Mesodermal cell (in vitro differentiated cells): ENCODE measurements around the gene PRRX1. TPM values are rescaled to one million over a fixed set of nuclear protein-coding genes. Genes with fewer than 3 reads are reported as not detected.

Experiments used
- H3K27ac ChIP-seq: 2 replicates; pipeline ENCODE4 v1.7.0; 2013; ENCODE audit warnings: mild to moderate bottlenecking, low read depth, low read length, moderate library complexity; ENCODE audit not compliant: severe bottlenecking
- H3K36me3 ChIP-seq: 2 replicates; pipeline ENCODE4 v1.7.1; 2013; ENCODE audit warnings: mild to moderate bottlenecking, low read length, moderate library complexity; ENCODE audit not compliant: control insufficient read depth, insufficient read depth
- H3K4me1 ChIP-seq: one replicate; pipeline ENCODE4 v1.7.1; 2013; ENCODE audit warnings: mild to moderate bottlenecking, low read length; ENCODE audit not compliant: insufficient read depth, control insufficient read depth, poor library complexity, severe bottlenecking
- H3K4me3 ChIP-seq: 2 replicates; pipeline ENCODE4 v1.7.0; 2013; ENCODE audit warnings: low read length, control low read depth, mild to moderate bottlenecking; ENCODE audit not compliant: insufficient read depth, poor library complexity, severe bottlenecking; ENCODE audit errors: extremely low read depth
- H3K9me3 ChIP-seq: 2 replicates; pipeline ENCODE4 v1.7.1; 2013; ENCODE audit warnings: mild to moderate bottlenecking, low read length, moderate library complexity; ENCODE audit not compliant: control insufficient read depth
- WGBS, 2 experiments: methylation state at CpG; one replicate each; pipeline ENCODE4 v1.1.5; 2013; ENCODE audit warnings: missing lambda C conversion rate in 2 of 2; ENCODE audit not compliant: insufficient coverage in 2 of 2; 5-methylcytosine and 5-hydroxymethylcytosine counted together
- polyA plus RNA-seq, 2 experiments: library from polyadenylated mRNA; stranded (reverse); fragments of 50-300 nt; gene quantifications; one replicate each; pipeline ENCODE4 v1.2.3, GENCODE V29; 2013

PRRX1 gene
- polyA plus RNA-seq (2013, experiment 1 of 2), result 76.0 TPM
- polyA plus RNA-seq (2013, experiment 2 of 2), result 84.5 TPM

DNA sequence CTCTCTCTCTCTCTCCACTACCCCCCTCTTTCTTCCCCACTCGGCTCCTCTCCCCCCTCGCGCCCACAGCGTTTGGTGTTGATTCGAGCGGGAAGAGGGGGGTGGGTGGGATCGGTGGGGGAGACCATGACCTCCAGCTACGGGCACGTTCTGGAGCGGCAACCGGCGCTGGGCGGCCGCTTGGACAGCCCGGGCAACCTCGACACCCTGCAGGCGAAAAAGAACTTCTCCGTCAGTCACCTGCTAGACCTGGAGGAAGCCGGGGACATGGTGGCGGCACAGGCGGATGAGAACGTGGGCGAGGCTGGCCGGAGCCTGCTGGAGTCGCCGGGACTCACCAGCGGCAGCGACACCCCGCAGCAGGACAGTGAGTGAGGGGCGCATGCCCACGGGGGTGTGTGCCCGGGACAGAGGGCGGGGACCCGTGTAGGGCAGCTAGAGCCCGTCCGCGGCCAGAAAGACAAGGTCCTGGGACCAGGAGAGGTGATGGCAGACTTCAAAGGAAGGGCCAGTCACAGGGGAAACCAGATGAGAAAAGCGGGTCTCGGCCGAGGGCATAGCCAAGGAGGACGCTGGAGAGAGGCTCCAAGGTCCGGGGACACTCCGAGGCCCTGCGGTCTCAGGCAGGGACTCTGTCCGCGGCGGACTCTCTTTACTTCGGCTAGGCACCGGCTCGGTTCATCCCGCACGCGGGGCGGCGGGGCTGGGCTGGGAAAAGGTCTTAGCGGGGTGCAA is at the start of gene PRRX1:
Gene PRRX1 (plus strand): TSS at position 39 of the 735 bp plus-strand sequence. CDS start 88 bp downstream, at position 127.
- peaks cover 22% of the 10 kb centered on the region for H3K4me1 ChIP-seq
- no peaks in the 10 kb centered on the region for H3K9me3 ChIP-seq
- 0 to 1% methylated on average over 35 to 49 of the region's 56 CpGs for WGBS, 2 experiments
- H3K36me3 ChIP-seq, result no peaks in the 10 kb centered on the region
- peak within 1 kb of the TSS; percentile 54 for H3K4me3 ChIP-seq
- H3K27ac ChIP-seq, result peak within 1 kb of the TSS; percentile 85

DNA sequence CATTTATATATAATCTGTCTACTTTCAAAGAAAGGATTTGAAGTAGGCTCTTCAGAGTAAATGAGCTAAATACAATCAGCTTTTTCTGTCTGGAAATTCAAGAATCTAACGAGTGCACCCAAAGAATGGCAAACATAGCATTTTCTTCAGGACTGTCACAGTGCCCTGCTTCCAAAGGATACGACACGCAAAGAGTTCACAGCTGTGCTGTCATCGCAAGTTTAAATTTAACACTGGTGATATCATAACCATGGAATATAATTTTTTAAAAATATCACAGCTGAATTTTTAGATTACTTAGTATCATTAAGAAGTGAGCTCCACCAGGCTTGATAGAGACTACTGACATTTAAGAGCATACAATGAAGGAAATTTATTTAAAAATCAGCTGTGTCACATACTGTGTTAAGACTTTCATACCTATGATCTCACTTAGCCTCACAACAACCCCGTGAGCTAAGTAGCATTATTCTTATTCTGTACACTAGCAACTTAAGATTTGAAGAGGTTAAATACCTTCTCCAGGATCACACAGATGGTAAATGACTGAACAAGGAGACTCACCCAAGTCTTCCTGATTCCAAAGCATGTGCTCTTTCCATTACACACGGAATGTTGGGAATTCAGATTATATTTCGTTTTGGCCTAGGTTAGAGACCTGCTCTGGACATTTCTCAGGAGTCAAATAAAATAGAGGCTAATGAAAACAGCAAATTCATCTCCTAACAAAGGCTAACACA is 46.2 kb upstream of the PRRX1 start:
- H3K4me3 ChIP-seq, result no peak overlapping the region
- 86 to 100% methylated on average over 1 to 4 of the region's 7 CpGs for WGBS, 2 experiments
- no peak overlapping the region for H3K27ac ChIP-seq
- H3K36me3 ChIP-seq, result no peaks in the 10 kb centered on the region
- no peaks in the 10 kb centered on the region for H3K4me1 ChIP-seq
- H3K9me3 ChIP-seq, result no peaks in the 10 kb centered on the region

DNA sequence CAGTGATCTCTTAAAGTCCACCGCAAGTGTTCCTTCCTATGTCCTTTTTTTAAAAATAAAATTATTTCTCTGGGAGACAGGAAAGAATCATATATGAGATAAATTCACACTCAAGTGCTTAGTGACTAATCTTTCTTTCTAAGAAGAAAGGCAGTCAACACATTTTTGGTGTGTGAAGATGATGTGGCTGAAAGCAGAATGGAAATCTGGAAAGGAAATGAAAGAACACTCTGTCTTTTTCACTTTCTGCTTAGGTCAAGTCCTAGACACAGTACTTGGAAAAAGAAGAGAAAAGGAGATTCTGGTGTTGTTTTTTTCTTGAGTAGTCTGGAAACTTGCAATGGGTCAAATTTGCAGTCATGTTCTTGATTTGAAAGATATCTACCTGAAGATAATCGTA is 45.5 kb upstream of the PRRX1 start:
- WGBS, 2 experiments, result no CpG with 5 or more reads among the region's 2 CpGs
- Histone ChIP-seq H3K4me3 (no peak overlapping the region), H3K9me3 (no peaks in the 10 kb centered on the region), H3K27ac (no peak overlapping the region), H3K4me1 (peaks cover 2% of the 10 kb centered on the region), H3K36me3 (no peaks in the 10 kb centered on the region)

GRCh38 chr1:170619241-170620028 is 44.5 kb upstream of the PRRX1 start:
- 91 to 100% methylated on average over 5 to 6 of the region's 7 CpGs for WGBS, 2 experiments
- Histone ChIP-seq H3K4me3 (no peak overlapping the region), H3K36me3 (no peaks in the 10 kb centered on the region), H3K4me1 (peaks cover 3% of the 10 kb centered on the region), H3K9me3 (no peaks in the 10 kb centered on the region), H3K27ac (no peak overlapping the region)

GRCh38 chr1:170620164-170620563 is 43.8 kb upstream of the PRRX1 start:
- H3K9me3 ChIP-seq, result no peaks in the 10 kb centered on the region
- no peak overlapping the region for H3K4me3 ChIP-seq
- peaks cover 3% of the 10 kb centered on the region for H3K4me1 ChIP-seq
- H3K27ac ChIP-seq, result no peak overlapping the region
- no peaks in the 10 kb centered on the region for H3K36me3 ChIP-seq

GRCh38 chr1:170623171-170623570 is 40.8 kb upstream of the PRRX1 start:
- Histone ChIP-seq H3K36me3 (no peaks in the 10 kb centered on the region), H3K9me3 (no peaks in the 10 kb centered on the region), H3K4me1 (peaks cover 3% of the 10 kb centered on the region), H3K27ac (no peak overlapping the region), H3K4me3 (no peak overlapping the region)
- WGBS, 2 experiments, result 75 to 86% methylated on average over 1 to 2 of the region's 2 CpGs

GRCh38 chr1:170624146-170624545 is 39.8 kb upstream of the PRRX1 start:
- peaks cover 3% of the 10 kb centered on the region for H3K4me1 ChIP-seq
- H3K36me3 ChIP-seq, result no peaks in the 10 kb centered on the region
- H3K4me3 ChIP-seq, result no peak overlapping the region
- 88 to 100% methylated on average over 2 of the region's 2 CpGs for WGBS, 2 experiments
- no peaks in the 10 kb centered on the region for H3K9me3 ChIP-seq
- no peak overlapping the region for H3K27ac ChIP-seq

DNA sequence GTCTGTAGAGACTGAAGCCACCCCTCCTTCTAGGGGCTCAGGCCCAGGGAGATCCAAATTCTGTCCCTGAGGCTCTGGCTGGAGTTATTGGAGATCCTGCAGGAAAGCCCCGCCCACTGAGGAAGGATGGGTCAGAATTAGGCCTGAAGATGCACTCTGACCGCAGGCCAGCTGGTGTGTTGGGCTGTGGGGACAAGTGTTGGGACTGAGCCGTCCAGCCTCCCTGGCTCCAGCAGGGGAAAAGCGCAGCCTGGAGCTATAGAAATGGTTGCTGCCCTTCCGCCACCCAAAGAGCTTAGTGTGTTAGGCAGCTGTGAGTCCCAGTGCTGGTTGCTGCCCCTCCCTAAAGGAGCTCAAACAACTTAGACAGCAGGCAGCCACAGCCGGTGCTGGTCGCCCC is 33.0 kb upstream of the PRRX1 start:
- peaks cover 10% of the 10 kb centered on the region for H3K4me1 ChIP-seq
- WGBS, 2 experiments, result 96 to 98% methylated on average over 4 to 6 of the region's 7 CpGs
- H3K4me3 ChIP-seq, result no peak overlapping the region

GRCh38 chr1:170634293-170634692 is 29.6 kb upstream of the PRRX1 start:
- no peaks in the 10 kb centered on the region for H3K9me3 ChIP-seq
- peaks cover 10% of the 10 kb centered on the region for H3K4me1 ChIP-seq
- no peak overlapping the region for H3K4me3 ChIP-seq
- 100% methylated on average over 1 of the region's 1 CpG; no CpG with 5 or more reads in 1 of the 2 experiments for WGBS, 2 experiments
- H3K36me3 ChIP-seq, result no peaks in the 10 kb centered on the region
- H3K27ac ChIP-seq, result peak overlapping the region; percentile 63

More for the DNA sequence above, 33.0 kb upstream of the PRRX1 start:
- Histone ChIP-seq H3K36me3 (no peaks in the 10 kb centered on the region), H3K27ac (no peak overlapping the region), H3K9me3 (no peaks in the 10 kb centered on the region)

GRCh38 chr1:170634824-170635410 is 29.0 kb upstream of the PRRX1 start:
- no peaks in the 10 kb centered on the region for H3K9me3 ChIP-seq
- H3K27ac ChIP-seq, result peak overlapping the region; percentile 63
- peaks cover 10% of the 10 kb centered on the region for H3K4me1 ChIP-seq
- no peak overlapping the region for H3K4me3 ChIP-seq
- H3K36me3 ChIP-seq, result no peaks in the 10 kb centered on the region
